H54 (cell line): ENCODE measurements around the gene MOCS3.

Experiments
- DNase-seq: peaks from one replicate; pipeline ENCODE4 v3.0.0; 2011; ENCODE audit warnings: low spot score, mixed read lengths; ENCODE audit not compliant: insufficient read length
- FAIRE-seq: peaks from 3 replicates; lab custom pipeline; 2011; peaks lifted over from hg19 to GRCh38; lab: Jason Lieb, UNC
- POLR2A ChIP-seq: IDR thresholded peaks from 2 replicates; pipeline ENCODE4 v1.6.1; 2011; ENCODE audit warnings: low read depth, mild to moderate bottlenecking, low read length

MOCS3 gene

GRCh38 chr20:50981714-50982048, 23.1 kb downstream of the MOCS3 start:
- no peak for TF ChIP-seq POLR2A
- FAIRE-seq (no peak), DNase-seq (no peak)

DNA sequence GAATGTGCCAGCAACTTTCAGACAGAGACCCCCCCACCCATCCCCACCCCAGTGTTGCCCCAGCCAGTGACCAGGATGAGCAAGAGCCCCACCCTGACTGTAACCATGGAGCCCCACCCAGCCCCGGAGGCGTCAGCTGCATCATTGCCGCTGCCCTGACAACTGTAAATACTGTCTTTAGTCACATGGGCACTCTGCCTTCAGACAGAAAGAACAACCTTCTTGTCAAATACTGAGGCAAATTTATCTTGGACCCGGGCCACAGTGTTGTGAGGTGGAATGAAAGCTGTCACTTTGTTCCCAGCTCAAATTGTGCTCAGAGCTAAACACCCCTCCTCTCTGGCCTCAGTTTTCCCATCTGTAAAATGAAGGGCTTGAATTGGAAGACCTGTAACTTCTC, 23.7 kb downstream of the MOCS3 start:
- no peak for TF ChIP-seq POLR2A
- DNase-seq (peak; percentile 46), FAIRE-seq (no peak)

DNA sequence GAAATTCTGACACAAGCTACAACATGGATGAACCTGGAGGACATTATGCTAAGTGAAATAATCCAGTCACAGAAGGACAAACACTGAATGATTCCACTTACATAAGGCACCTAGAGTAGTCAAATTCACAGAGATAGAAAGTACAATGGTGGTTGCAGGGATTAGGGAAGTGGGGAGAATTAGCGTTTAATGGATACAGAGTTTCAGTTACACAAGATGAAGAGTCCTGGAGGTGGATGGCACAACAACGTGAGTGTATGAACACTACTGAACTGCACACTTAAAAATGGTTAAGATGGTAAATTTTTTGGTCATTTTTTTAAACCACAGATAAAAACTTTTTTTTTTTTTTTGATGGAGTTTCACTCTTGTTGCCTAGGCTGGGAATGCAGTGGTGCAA, 24.7 kb downstream of the MOCS3 start:
- DNase-seq (no peak), FAIRE-seq (no peak)
- no peak for TF ChIP-seq POLR2A

DNA sequence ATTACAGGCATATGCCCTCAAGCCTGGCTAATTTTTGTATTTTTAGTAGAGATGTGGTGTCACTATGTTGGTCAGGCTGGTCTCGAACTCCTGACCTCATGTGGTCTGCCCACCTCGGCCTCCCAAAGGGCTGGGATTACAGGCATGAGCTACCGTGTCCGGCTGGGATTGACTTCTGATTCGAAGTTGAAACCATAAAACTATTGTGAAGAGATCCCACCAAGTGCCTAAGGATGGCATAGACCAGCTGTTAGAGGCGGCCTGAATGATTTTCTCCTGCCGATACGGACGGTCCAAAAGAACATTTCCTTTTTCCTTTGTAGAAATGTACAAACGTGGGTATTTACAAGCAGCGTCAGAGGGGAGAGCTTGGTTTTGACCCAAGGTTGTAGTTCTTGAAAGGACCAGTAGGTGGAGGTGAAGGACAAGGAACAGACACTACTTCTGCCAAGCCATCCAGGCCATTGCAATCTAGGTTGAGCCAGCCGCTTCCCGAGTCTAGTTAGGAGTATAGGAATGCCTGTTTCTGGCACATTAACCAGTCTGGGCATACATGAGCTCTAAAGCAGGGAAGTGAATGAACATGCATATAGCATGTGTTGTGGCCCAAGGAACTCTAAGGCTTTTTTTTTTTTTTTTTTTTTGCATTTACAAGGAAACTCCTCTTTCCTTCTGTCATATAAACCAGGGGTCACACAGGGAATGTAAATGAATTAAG, 29.0 kb downstream of the MOCS3 start:
- DNase-seq (peak; percentile 60), FAIRE-seq (peak; percentile 48)
- TF ChIP-seq POLR2A = no peak

DNA sequence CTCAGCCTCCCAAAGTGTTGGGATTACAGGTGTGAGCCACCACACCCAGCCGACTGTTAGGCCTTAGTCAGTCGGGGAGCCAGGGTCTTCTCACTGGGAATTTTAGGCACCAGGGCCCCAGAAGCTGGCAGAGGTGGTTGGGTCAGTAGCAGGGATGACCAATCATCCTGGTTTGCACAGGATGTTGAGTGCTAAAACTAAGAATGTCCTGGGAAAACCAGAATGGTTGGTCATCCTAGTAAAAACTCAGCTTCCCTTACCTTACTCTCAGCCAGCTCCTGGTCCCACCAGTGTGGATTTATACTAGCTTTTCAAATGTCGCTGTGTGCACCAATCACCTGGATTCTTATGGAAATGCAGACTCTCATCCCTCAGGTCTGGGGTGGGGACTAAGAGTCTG, 32.5 kb downstream of the MOCS3 start:
- FAIRE-seq (no peak), DNase-seq (no peak)
- no peak for TF ChIP-seq POLR2A

DNA sequence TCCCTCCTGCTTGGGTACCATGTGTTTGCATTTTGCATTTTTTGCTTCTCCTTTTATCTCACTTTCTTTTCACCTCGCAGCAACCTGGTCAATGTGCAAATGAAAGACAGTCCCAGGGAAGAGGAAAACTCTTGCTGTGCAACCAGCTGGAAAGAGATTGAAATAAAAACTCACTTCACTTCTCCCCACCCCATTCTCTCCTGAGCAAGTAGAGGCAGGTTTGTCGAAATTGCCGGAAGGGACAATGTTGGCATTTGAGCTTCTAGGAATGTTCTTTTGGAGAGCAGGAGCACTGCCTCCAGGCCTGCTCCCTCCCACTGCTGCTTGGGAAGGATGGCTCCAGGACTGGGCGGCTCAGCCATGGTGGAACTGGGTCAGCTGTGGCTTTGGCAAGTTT, 33.7 kb downstream of the MOCS3 start:
- TF ChIP-seq POLR2A = no peak
- FAIRE-seq = no peak
- DNase-seq = no peak

GRCh38 chr20:50992733-50993457, 34.3 kb downstream of the MOCS3 start:
- DNase-seq (peak; percentile 93), FAIRE-seq (no peak)
- TF ChIP-seq POLR2A = no peak

DNA sequence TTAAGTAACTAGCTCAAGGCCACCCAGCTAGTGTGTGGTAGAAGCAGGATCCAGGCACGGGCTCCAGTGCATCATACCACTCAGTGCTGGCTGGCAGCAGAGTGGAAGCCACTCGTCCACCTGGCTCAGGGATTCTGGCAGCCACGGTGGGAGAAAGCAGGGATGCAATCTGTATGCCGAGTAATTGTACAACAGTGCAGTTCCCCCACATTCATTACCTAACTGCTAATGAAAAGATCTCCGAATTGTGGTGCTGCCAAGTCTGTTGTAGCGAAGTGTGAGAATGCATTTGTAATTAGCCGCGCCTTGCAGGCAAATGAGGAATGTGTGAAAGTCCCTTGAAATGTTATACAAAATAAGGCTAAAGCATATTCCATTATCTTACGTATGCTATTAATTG, 35.3 kb downstream of the MOCS3 start:
- no peak for FAIRE-seq
- no peak for TF ChIP-seq POLR2A
- no peak for DNase-seq

DNA sequence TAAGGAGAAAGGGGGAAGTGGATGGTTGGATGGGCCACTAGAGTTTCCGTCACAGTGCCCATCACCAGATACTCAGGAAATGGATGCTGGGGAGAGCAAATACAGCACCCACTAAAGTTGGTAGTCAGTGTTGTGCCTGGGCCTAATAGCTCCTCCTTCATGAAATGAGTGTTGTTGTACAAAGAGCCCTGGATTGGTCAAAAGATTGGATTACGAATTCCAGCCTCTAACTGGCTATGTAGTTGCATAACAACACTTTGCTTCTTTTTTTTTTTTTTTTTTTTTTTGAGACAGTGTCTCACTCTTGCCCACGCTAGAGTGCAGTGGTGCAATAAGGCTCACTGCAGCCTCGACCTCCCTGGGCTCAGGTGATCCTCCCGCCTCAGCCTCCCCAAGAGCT, 36.9 kb downstream of the MOCS3 start:
- no peak for DNase-seq
- TF ChIP-seq POLR2A = no peak
- no peak for FAIRE-seq

DNA sequence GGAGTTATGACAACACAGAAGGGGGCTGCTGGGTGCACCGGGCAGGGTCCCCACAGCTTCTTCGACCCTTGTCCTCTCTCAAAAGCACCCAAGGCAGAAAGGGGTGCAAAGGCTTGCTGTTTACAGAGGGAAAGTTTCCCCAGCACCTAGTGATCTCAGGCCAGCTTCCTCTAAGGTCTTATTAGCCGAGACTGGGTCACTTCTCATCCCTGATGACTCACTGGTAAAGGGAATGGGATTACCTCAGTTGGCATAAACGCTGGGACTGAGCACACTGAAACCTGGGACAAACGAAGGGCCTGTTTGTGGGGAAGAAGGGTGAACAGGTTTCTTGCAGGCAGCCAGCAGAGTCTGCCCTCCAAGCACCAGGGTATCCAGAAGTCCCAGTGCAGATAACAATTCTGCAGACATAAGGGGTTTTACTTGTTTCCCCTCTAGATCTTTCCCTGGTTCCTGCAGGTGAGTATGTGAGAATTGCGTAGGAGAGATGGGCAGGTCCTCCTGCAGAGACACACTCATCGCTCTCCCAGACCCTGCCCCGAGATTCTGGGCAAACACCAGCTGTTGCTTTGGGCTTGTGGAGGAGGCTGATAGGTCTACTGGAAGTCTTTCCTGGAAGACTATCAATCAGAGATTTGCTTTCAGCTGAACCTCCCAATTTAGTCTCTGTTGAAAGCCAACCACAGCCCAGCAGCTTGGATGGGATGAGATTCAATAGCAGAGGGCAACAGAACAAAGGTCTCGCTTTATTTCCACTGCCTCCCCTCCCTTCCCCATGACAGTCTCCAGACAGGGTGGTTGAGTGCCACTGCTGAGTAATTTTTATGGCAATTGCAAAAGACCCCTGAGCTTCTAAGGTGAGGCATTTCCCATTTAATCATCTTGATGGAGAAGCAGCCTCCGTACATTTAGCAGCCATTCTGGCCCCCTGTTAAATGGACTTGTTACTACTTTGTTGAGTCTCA, 38.6 kb downstream of the MOCS3 start:
- no peak for TF ChIP-seq POLR2A
- FAIRE-seq = no peak
- no peak for DNase-seq

DNA sequence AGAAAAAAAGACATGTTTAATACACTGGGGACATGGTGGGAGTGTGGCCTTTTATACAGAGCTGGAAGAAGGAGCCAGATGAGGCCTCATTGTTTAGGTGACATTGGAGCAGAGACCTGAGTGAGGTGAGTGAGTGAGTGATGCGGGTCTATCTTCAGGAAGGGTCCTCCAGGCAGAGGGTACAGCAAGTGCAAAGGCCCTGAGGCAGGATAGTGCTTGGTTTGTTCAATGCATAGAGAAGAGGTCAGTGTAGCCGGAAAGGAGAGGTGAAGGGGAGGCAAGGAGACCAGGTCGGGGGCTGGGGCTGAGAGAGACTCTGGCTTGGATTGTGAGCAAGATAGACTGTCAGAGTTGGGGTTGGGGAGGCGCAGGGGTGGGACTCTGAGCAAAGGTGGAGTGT, 40.7 kb downstream of the MOCS3 start:
- TF ChIP-seq POLR2A = no peak
- FAIRE-seq (no peak), DNase-seq (no peak)

- DNase-seq (no peak), FAIRE-seq (no peak)
- TF ChIP-seq POLR2A = no peak
Observed at GRCh38 chr20:51001430-51002265, 43.0 kb downstream of the MOCS3 start.

DNA sequence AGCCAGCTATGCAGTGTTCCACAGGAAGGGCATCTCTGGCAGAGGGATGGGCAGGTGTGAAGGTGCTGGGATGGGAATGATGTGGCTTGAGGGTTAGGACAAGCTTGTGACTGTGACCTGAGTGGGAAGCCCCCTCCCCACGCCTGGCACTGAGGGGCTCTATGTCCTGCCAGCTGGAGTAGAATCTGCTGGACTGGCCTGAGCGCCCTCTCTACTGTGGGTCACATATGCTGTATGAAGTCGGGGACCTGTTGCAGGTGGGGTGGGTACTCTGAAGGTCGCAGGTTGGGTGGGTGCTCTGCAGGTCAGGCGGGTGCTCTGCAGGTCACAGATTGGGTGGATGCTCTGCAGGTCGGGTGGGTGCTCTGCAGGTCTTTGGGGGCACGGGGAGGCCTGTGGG, 44.0 kb downstream of the MOCS3 start:
- no peak for TF ChIP-seq POLR2A
- FAIRE-seq (no peak), DNase-seq (no peak)
